ENCODE data around the gene HEXB.

HEXB gene

GRCh38 chr5:74684900-74685851, at the start of gene HEXB:
Gene HEXB (plus strand): TSS chr5:74685233. CDS start chr5:74685261, 28 bp downstream.
- DNase-seq: peak; percentile 36 to 79

- no peak for DNase-seq
Observed at GRCh38 chr5:74636149-74636548, 48.9 kb upstream of the HEXB start.

GRCh38 chr5:74636552-74636951, 48.5 kb upstream of the HEXB start:
- DNase-seq: no peak

GRCh38 chr5:74638544-74638969, 46.5 kb upstream of the HEXB start:
- no peak for DNase-seq

- no peak for DNase-seq
Observed at GRCh38 chr5:74638970-74639806, 45.8 kb upstream of the HEXB start.

- DNase-seq: no peak
Observed at GRCh38 chr5:74639807-74640449, 45.1 kb upstream of the HEXB start.

- DNase-seq: peak; percentile 79 to 83
Observed at GRCh38 chr5:74640450-74640953, 44.5 kb upstream of the HEXB start, which contains the start of gene ENC1. Gene ENC1 (minus strand): TSS chr5:74640728. CDS start chr5:74636485, 4,243 bp downstream.

GRCh38 chr5:74640954-74641734, 43.9 kb upstream of the HEXB start:
- peak in 1 of 2 donors; percentile 55 for DNase-seq

- peak; percentile 20 to 81 for DNase-seq
Observed at GRCh38 chr5:74641735-74642542, 43.1 kb upstream of the HEXB start.

GRCh38 chr5:74642543-74642863, 42.5 kb upstream of the HEXB start:
- DNase-seq: no peak

- no peak for DNase-seq
Observed at GRCh38 chr5:74643111-74643562, 41.9 kb upstream of the HEXB start.

- no peak for DNase-seq
Observed at GRCh38 chr5:74647096-74647495, 37.9 kb upstream of the HEXB start.

- DNase-seq: peak; percentile 18 to 75
Observed at GRCh38 chr5:74648835-74649293, 36.2 kb upstream of the HEXB start.

- no peak for DNase-seq
Observed at GRCh38 chr5:74649421-74649973, 35.5 kb upstream of the HEXB start.

GRCh38 chr5:74651710-74652109, 33.3 kb upstream of the HEXB start:
- DNase-seq: no peak

- no peak for DNase-seq
Observed at GRCh38 chr5:74652576-74652975, 32.5 kb upstream of the HEXB start.

- DNase-seq: no peak
Observed at GRCh38 chr5:74653991-74654390, 31.0 kb upstream of the HEXB start.

GRCh38 chr5:74655206-74655605, 29.8 kb upstream of the HEXB start:
- DNase-seq: no peak

GRCh38 chr5:74655716-74656115, 29.3 kb upstream of the HEXB start:
- no peak for DNase-seq

- DNase-seq: no peak
Observed at GRCh38 chr5:74657165-74657564, 27.9 kb upstream of the HEXB start.

- DNase-seq: no peak
Observed at GRCh38 chr5:74659172-74659571, 25.9 kb upstream of the HEXB start.
